Stimulated activated CD8-positive, alpha-beta memory T cell treated with anti-CD3 and anti-CD28 coated beads, Interleukin-4, amount 100 ng/mL, for 24 hours (primary cell): ENCODE measurements around the gene EMC1.
"Not testable (repeated sequence)": the region's sequence is repeated elsewhere in the genome, so short reads cannot be mapped to it uniquely, and the experiment has no call there.

Source experiments
- DNase-seq: peaks from one replicate; pipeline ENCODE4 v3.0.0-alpha.2; 2020; ENCODE audit warnings: low read depth

Gene EMC1

GRCh38 chr1:19260211-19261138 lies 9.2 kb upstream of the EMC1 start:
- DNase-seq, result no peak

GRCh38 chr1:19258353-19258752 lies 7.0 kb upstream of the EMC1 start:
- DNase-seq, result no peak

- no peak for DNase-seq
These were observed 6.0 kb upstream of the EMC1 start for GRCh38 chr1:19257178-19257914.

- not testable (repeated sequence) for DNase-seq
These were observed 5.0 kb upstream of the EMC1 start for GRCh38 chr1:19256301-19256700.

GRCh38 chr1:19255288-19255687 lies 4.0 kb upstream of the EMC1 start:
- no peak for DNase-seq

- DNase-seq, result no peak
These were observed 3.1 kb upstream of the EMC1 start for GRCh38 chr1:19254416-19254815.

- DNase-seq, result no peak
These were observed 557 bp downstream of the EMC1 start for GRCh38 chr1:19250629-19251304.

- DNase-seq, result peak; percentile 42
These were observed 10.4 kb downstream of the EMC1 start for GRCh38 chr1:19240673-19241538.

GRCh38 chr1:19239876-19240275 lies 11.4 kb downstream of the EMC1 start:
- DNase-seq, result no peak

GRCh38 chr1:19234224-19234623 lies 17.1 kb downstream of the EMC1 start:
- no peak for DNase-seq

GRCh38 chr1:19232524-19232846 lies 18.8 kb downstream of the EMC1 start:
- no peak for DNase-seq

- not testable (repeated sequence) for DNase-seq
These were observed 19.4 kb downstream of the EMC1 start for GRCh38 chr1:19231736-19232523.

- no peak for DNase-seq
These were observed 21.4 kb downstream of the EMC1 start for GRCh38 chr1:19229828-19230325.

GRCh38 chr1:19229229-19229628 lies 22.1 kb downstream of the EMC1 start:
- no peak for DNase-seq

- no peak for DNase-seq
These were observed 28.1 kb downstream of the EMC1 start for GRCh38 chr1:19222979-19223824.

GRCh38 chr1:19222573-19222972 lies 28.8 kb downstream of the EMC1 start:
- no peak for DNase-seq

- DNase-seq, result no peak
These were observed 30.3 kb downstream of the EMC1 start for GRCh38 chr1:19220991-19221390.

GRCh38 chr1:19220080-19220846 lies 31.1 kb downstream of the EMC1 start:
- DNase-seq, result no peak

- DNase-seq, result no peak
These were observed 31.9 kb downstream of the EMC1 start for GRCh38 chr1:19219451-19219850.
